ENCODE measurements around the gene TFIP11.

- TF ChIP-seq CTCF (IDR thresholded peaks at IDR 0.05) (no peak), EZH2 (IDR thresholded peaks at IDR 0.05; ENCODE audit: borderline replicate concordance, insufficient read depth, low read depth, low read length, poor library complexity, severe bottlenecking) (no peak)
Observed at GRCh38 chr22:26460202-26460601, 52.1 kb downstream of the TFIP11 start.

Data from B cell (primary cell).